B cell (primary cell): ENCODE results near the gene CTNNA1. TPM values are rescaled to one million over a fixed set of nuclear protein-coding genes. Genes with fewer than 3 reads are reported as not detected.

ENCODE experiments used
- ATAC-seq: fragments of 200-7000 bp; cut with Tn5 transposase; one replicate; pipeline ENCODE4 v1.10.0; 2021; ENCODE audit warnings: low read depth, mild to moderate bottlenecking, moderate number of reproducible peaks, moderate library complexity
- CTCF ChIA-PET: fragments of 350-600 bp; sonication (Branson Sonifier 250); formaldehyde crosslinking; loops from one replicate; lab custom pipeline; 2021; ENCODE audit warnings: antibody characterized with exemption, inconsistent platforms; lab: Charles Lee
- POLR2A ChIA-PET: fragments of 350-600 bp; sonication (Branson Sonifier 250); formaldehyde crosslinking; loops from one replicate; lab custom pipeline; 2021; ENCODE audit warnings: antibody characterized with exemption; lab: Charles Lee
- DNase-seq: peaks from one replicate; pipeline ENCODE4 v3.0.0; 2013
- H2AFZ ChIP-seq: 2 replicates; pipeline ENCODE4 v1.6.1; 2012; ENCODE audit warnings: mild to moderate bottlenecking, low read depth, low read length; ENCODE audit not compliant: insufficient read depth, poor library complexity, severe bottlenecking
- H3K27ac ChIP-seq, 2 donors: 1 replicate in 1 of 2; 2 replicates in 1 of 2; pipeline ENCODE4 v1.5.1; 2012 to 2013; ENCODE audit warnings: low read length in 2 of 2, mild to moderate bottlenecking in 2 of 2, moderate library complexity in 1 of 2
- H3K27me3 ChIP-seq, 4 experiments: fragments of 200-600 bp in 1 of 4; sonication (generic) in 1 of 4; replicated peaks in 1 of 4; 1 replicate in 2 of 4; 2 replicates in 2 of 4; pipeline versions ENCODE4 v1.6.1 to v1.7.0; 2013 to 2016; ENCODE audit warnings: low read length in 3 of 4, mild to moderate bottlenecking in 2 of 4, mixed read lengths in 1 of 4, moderate library complexity in 1 of 4; ENCODE audit not compliant: insufficient read depth in 4 of 4, control insufficient read depth in 3 of 4; ENCODE audit errors: control extremely low read depth in 1 of 4
- H3K36me3 ChIP-seq, 2 experiments: replicated peaks in 1 of 2; 1 replicate in 1 of 2; 2 replicates in 1 of 2; pipeline versions ENCODE4 v1.6.1 to v1.7.1; 2013; ENCODE audit warnings: low read length in 1 of 2; ENCODE audit not compliant: insufficient read depth in 2 of 2, control insufficient read depth in 1 of 2; ENCODE audit errors: control extremely low read depth in 1 of 2, extremely low read depth in 1 of 2
- H3K4me1 ChIP-seq, 2 donors: fragments of 200-600 bp in 1 of 2; sonication (generic) in 1 of 2; 1 replicate in 1 of 2; 2 replicates in 1 of 2; pipeline versions ENCODE4 v1.5.1 to v1.6.1; 2013 to 2017; ENCODE audit warnings: low read length in 2 of 2; ENCODE audit not compliant: control insufficient read depth in 2 of 2, insufficient read depth in 2 of 2
- H3K4me2 ChIP-seq: replicated peaks from 2 replicates; pipeline ENCODE3; 2012; ENCODE audit warnings: mild to moderate bottlenecking, low read depth, low read length; ENCODE audit not compliant: poor library complexity, severe bottlenecking
- H3K4me3 ChIP-seq, 5 experiments: fragments of 200-600 bp in 1 of 5; sonication (generic) in 1 of 5; 1 replicate in 3 of 5; 2 replicates in 2 of 5; pipeline versions ENCODE4 v1.5.1 to v1.7.0; 2011 to 2016; ENCODE audit warnings: low read length in 4 of 5, mild to moderate bottlenecking in 4 of 5, low read depth in 2 of 5, control low read depth in 1 of 5, moderate library complexity in 1 of 5; ENCODE audit not compliant: insufficient read depth in 1 of 5; ENCODE audit errors: control extremely low read depth in 1 of 5, extremely low read depth in 1 of 5
- H3K79me2 ChIP-seq: fragments of 200-600 bp; sonication (generic); one replicate; pipeline ENCODE4 v1.6.0; 2016; ENCODE audit warnings: low read length; ENCODE audit not compliant: control insufficient read depth, insufficient read depth
- H3K9ac ChIP-seq: fragments of 200-600 bp; sonication (generic); 2 replicates; pipeline ENCODE4 v1.6.1; 2017; ENCODE audit warnings: mild to moderate bottlenecking, low read length, moderate library complexity
- H3K9me3 ChIP-seq, 3 donors: one replicate each; pipeline versions ENCODE4 v1.6.1 to v1.7.1; 2013; ENCODE audit warnings: low read length in 2 of 3; ENCODE audit not compliant: control insufficient read depth in 2 of 3, insufficient read depth in 1 of 3; ENCODE audit errors: control extremely low read depth in 1 of 3
- H4K20me1 ChIP-seq: 2 replicates; pipeline ENCODE4 v1.6.0; 2012; ENCODE audit warnings: mild to moderate bottlenecking, low read length; ENCODE audit not compliant: insufficient read depth, control insufficient read depth, poor library complexity, severe bottlenecking
- H3K27ac Mint-ChIP-seq: one replicate; pipeline ENCODE4 v1.8.0; 2021; ENCODE audit warnings: mixed read lengths
- H3K27me3 Mint-ChIP-seq: one replicate; pipeline ENCODE4 v1.8.0; 2021; ENCODE audit warnings: mixed read lengths
- H3K4me1 Mint-ChIP-seq: one replicate; pipeline ENCODE4 v1.8.0; 2021; ENCODE audit warnings: mixed read lengths
- H3K4me3 Mint-ChIP-seq: one replicate; pipeline ENCODE4 v1.8.0; 2021; ENCODE audit warnings: mixed read lengths
- H3K9me3 Mint-ChIP-seq: one replicate; pipeline ENCODE4 v1.8.0; 2022; ENCODE audit warnings: mixed read lengths; ENCODE audit not compliant: insufficient read depth
- CTCF ChIP-seq: fragments of 200-600 bp; IDR thresholded peaks from one replicate; pipeline ENCODE4 v1.8.0; 2022; ENCODE audit warnings: antibody characterized with exemption, mild to moderate bottlenecking
- EZH2 ChIP-seq: IDR thresholded peaks from 2 replicates; pipeline ENCODE4 v1.6.1; 2012; ENCODE audit warnings: borderline replicate concordance, low read depth, mild to moderate bottlenecking, moderate library complexity, low read length; ENCODE audit not compliant: insufficient read depth, poor library complexity, severe bottlenecking
- WGBS: methylation state at CpG from one replicate; pipeline ENCODE4 v1.1.5; 2013; ENCODE audit warnings: missing lambda C conversion rate; ENCODE audit not compliant: insufficient coverage; 5-methylcytosine and 5-hydroxymethylcytosine counted together
- intact Hi-C: fragments of 100-400 bp; cut with micrococcal nuclease; formaldehyde crosslinking; loops from one replicate; pipeline ENCODE4 v1.10.0; 2022
- polyA plus RNA-seq: library from polyadenylated mRNA; depleted of rRNA; stranded (reverse); fragments of >200 nt; gene quantifications from 2 replicates; pipeline ENCODE4 v1.2.3, GENCODE V29; 2012
- total RNA-seq, 2 donors: library from RNA; stranded (reverse); fragments of 120-200 nt in 1 of 2; gene quantifications; 1 replicate in 1 of 2; 2 replicates in 1 of 2; pipeline versions ENCODE4 v1.2.3 to v1.2.4, GENCODE V29; 2013 to 2022

The CTNNA1 gene
- total and polyA plus RNA-seq, 2 donors (not counting 1 experiment from before 2014, with no cell fraction given), result 22.7 to 96.0 TPM

GRCh38 chr5:138953387-138954256 lies 200.4 kb downstream of the CTNNA1 start:
- H3K9me3 Mint-ChIP-seq, result no peaks in the 10 kb centered on the region
- POLR2A ChIA-PET, result no interaction called here

More at GRCh38 chr5:138953387-138954256, 200.4 kb downstream of the CTNNA1 start:
- DNase-seq (peak; percentile 52), ATAC-seq (peak; percentile 76)
- Histone ChIP-seq H3K79me2 (no peaks in the 10 kb centered on the region), H3K36me3 (peaks cover 0 to 4% of the 10 kb centered on the region in 2 experiments), H3K4me3 (peak overlapping the region in 2 of 5 experiments; percentile 2 to 37), H3K9ac (peak overlapping the region; percentile 49), H3K4me2 (peak overlapping the region; percentile 77), H3K27me3 (no peaks in the 10 kb centered on the region), H4K20me1 (no peaks in the 10 kb centered on the region), H2AFZ (peak overlapping the region; percentile 76), H3K4me1 (peaks cover 13% of the 10 kb centered on the region in 2 donors), H3K27ac (peak overlapping the region in 1 of 2 donors; percentile 20), H3K9me3 (no peaks in the 10 kb centered on the region)
- intact Hi-C loops, result no loop called here
- H3K27me3 Mint-ChIP-seq, result no peaks in the 10 kb centered on the region
- peak overlapping the region; percentile 50 for H3K27ac Mint-ChIP-seq
- TF ChIP-seq CTCF (no peak), EZH2 (no peak)
- WGBS, result 11% methylated on average over 11 of the region's 14 CpGs
- CTCF ChIA-PET, result interaction anchor here (0.5 to 1.1 kb wide), 2 partner anchors 9 to 1204 kb away, joined by 3 read pairs; no protein-coding TSS in a partner anchor
- H3K4me1 Mint-ChIP-seq, result peaks cover 22% of the 10 kb centered on the region
- peak overlapping the region; percentile 57 for H3K4me3 Mint-ChIP-seq
